Measurements from ENCODE around the gene ARMC7. TPM values are rescaled to one million over a fixed set of nuclear protein-coding genes. Genes with fewer than 3 reads are reported as not detected.

The ARMC7 gene
- total RNA-seq, result 10 to 100 TPM; 20.0 to 21.9 TPM
- 1 to 10 TPM; 1.3 to 3.5 TPM for polyA plus RNA-seq

DNA sequence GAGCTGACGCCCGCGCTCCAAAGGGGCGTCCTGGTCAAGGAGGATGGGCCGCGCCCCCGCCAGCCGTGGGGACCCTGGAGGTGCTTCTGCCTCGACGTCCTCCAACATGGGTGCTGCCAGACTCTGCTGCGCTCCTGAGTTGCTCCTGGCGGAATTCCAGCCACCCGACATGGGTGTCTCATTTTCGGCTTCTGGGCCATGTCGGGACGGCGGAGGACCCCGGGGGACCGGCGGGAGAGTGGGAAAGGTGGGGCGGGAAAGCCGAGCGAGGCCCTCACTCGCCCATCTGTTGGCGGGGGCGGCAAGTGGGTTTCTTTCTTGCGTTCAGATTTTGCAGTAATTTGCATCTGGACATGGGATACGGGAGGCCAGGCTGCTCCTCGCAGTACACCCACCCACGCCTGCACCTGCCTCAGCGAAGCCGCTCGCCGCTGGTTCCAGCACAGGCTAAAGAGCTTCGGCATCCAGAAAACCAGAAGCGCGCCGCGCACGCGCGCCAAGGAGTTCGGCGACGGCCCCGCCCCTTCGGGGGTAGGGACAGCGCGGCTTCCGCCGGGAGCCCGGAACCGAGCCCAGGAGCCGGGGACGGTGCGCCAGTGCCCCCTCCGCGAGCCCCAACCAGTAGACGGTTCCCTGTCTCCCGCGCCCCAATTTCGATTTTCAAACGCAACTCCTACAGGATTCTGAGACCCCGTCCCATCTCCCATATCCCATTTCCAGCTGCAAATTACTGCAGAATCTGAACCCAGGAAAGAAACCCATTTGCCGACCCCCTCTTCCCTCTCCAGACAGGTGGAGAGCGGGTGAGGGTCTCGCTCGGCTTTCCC lies at the start of gene ARMC7:
TSS of gene ARMC7 (plus strand) at position 563 of the 827 bp plus-strand sequence. CDS start 320 bp downstream, outside the sequence.
- H3K27me3 ChIP-seq (ENCODE audit: insufficient read depth, low read length), result no peaks in the 10 kb centered on the region
- peaks cover 41% of the 10 kb centered on the region for H3K4me1 ChIP-seq (ENCODE audit: insufficient read depth, low read length)
- H3K27me3 Mint-ChIP-seq, result no peaks in the 10 kb centered on the region
- H3K4me3 Mint-ChIP-seq, result peak within 1 kb of the TSS; percentile 88 to 93 (median 91)
- H3K9me3 Mint-ChIP-seq, result no peaks in the 10 kb centered on the region
- peak; percentile 85 to 89 (median 88) for DNase-seq
- intact Hi-C loops (cut with micrococcal nuclease), result loop anchor here (1.0 to 5.0 kb wide), 6 partner anchors 22 to 148 kb away; partner anchors contain the start of genes JPT1, KCTD2, MRPL58 and NT5C
- H3K27ac Mint-ChIP-seq, result peak within 1 kb of the TSS; percentile 76 to 96 (median 92)
- H3K4me1 Mint-ChIP-seq, result peaks cover 22 to 42% (median 31%) of the 10 kb centered on the region in 4 donors
- peak within 1 kb of the TSS; percentile 69 to 84 for H3K4me3 ChIP-seq (ENCODE audit: low read length in 2 of 2)
- POLR2A ChIA-PET (ENCODE audit: partially characterized antibody), result interaction anchor here (0.6 to 9.9 kb wide), 28 partner anchors 8 to 180 kb away, joined by 3 to 97 read pairs (median 4); partner anchors contain the start of genes ATP5PD, GGA3, HID1 and JPT1
- peak within 1 kb of the TSS; percentile 60 for H3K27ac ChIP-seq (ENCODE audit: low read depth, low read length)
- CTCF ChIA-PET (ENCODE audit: partially characterized antibody), result interaction anchor here (1.2 to 9.9 kb wide), 6 partner anchors 11 to 147 kb away, joined by 4 to 325 read pairs (median 108); partner anchors contain the start of genes NT5C and NUP85
- H3K9me3 ChIP-seq (ENCODE audit: control insufficient read depth in 1 of 2, low read length in 2 of 2), result no peaks in the 10 kb centered on the region
- no peaks in the 10 kb centered on the region for H3K36me3 ChIP-seq (ENCODE audit: insufficient read depth, low read length)
- peaks cover 11 to 12% of the 10 kb centered on the region in 2 donors for H3K36me3 Mint-ChIP-seq

DNA sequence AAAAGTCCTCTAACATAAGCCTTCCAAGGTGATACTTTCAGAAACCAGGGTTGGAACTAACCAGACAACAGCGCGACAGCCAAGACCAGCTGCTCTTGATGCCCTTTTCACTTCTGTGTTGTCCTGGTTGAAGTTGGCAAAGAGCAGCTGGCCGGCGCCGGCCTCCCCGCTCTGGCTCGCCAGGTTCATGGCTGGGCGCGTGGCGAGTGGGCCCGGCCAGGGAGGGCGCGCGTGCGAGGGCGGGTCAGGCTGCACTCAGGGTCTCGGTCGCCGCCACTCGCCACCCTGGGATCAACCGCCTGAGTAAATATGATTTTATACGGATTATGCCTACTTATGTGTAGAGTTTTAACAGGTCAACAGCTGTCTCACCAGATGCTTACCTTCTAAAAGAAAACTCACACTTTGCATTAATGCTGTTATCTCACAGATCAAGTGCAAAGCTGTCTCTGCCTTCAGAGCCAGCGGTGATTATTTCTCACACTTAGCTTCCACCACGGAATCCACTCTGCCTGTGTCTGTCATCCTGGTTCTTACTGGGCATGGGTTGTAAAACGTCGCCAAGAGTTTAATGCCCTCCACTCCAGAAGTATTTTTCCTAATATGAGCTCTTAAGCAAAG lies 49.2 kb upstream of the ARMC7 start:
- peaks cover 50 to 63% of the 10 kb centered on the region in 2 donors for H3K36me3 Mint-ChIP-seq
- Histone ChIP-seq H3K36me3 (ENCODE audit: insufficient read depth, low read length) (peaks cover 37% of the 10 kb centered on the region), H3K9me3 (ENCODE audit: control insufficient read depth in 1 of 2, low read length in 2 of 2) (no peaks in the 10 kb centered on the region), H3K4me3 (ENCODE audit: low read length in 2 of 2) (no peak overlapping the region), H3K4me1 (ENCODE audit: insufficient read depth, low read length) (peaks cover 4% of the 10 kb centered on the region), H3K27me3 (ENCODE audit: insufficient read depth, low read length) (no peaks in the 10 kb centered on the region), H3K27ac (ENCODE audit: low read depth, low read length) (no peak overlapping the region)
- CTCF ChIA-PET (ENCODE audit: partially characterized antibody), result interaction anchor here (0.6 to 2.5 kb wide), 17 partner anchors 9 to 442 kb away, joined by 3 to 17 read pairs (median 4); no protein-coding TSS in a partner anchor
- POLR2A ChIA-PET (ENCODE audit: partially characterized antibody), result interaction anchor here (0.7 to 1.6 kb wide), 8 partner anchors 7 to 220 kb away, joined by 3 to 6 read pairs (median 4); partner anchors contain the start of genes KCTD2 and SLC16A5
- H3K27ac Mint-ChIP-seq, result no peak overlapping the region
- no peaks in the 10 kb centered on the region for H3K9me3 Mint-ChIP-seq
- intact Hi-C loops (cut with micrococcal nuclease), result no loop called here
- no peak overlapping the region for H3K4me3 Mint-ChIP-seq
- H3K4me1 Mint-ChIP-seq, result peaks cover under 1 to 25% (median 8%) of the 10 kb centered on the region in 4 donors
- no peak for DNase-seq
- no peaks in the 10 kb centered on the region for H3K27me3 Mint-ChIP-seq

DNA sequence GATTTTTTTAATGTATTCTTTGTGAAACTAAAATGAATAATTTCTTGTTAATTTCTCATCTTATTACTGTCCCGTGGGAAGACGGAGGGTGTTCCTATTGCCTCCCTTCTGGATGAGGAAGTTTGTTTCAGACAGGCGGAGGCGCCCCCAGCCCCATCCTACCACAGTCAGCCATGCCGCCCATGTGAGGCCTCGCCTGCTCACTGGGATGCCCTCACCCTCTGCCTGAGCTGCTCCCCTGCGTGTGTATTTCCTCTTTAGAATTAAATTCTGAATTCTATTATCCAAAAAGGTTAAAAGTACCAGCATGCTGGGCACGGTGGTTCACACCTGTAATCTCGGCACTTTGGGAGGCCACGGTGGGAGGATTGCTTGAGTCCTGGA lies 48.7 kb upstream of the ARMC7 start:
- H3K36me3 Mint-ChIP-seq, result peaks cover 50 to 61% of the 10 kb centered on the region in 2 donors
- intact Hi-C loops (cut with micrococcal nuclease), result no loop called here
- no peaks in the 10 kb centered on the region for H3K9me3 ChIP-seq (ENCODE audit: control insufficient read depth in 1 of 2, low read length in 2 of 2)
- H3K27me3 ChIP-seq (ENCODE audit: insufficient read depth, low read length), result no peaks in the 10 kb centered on the region
- H3K4me3 Mint-ChIP-seq, result no peak overlapping the region
- no peak for DNase-seq
- no peak overlapping the region for H3K4me3 ChIP-seq (ENCODE audit: low read length in 2 of 2)
- H3K27me3 Mint-ChIP-seq, result no peaks in the 10 kb centered on the region
- no peaks in the 10 kb centered on the region for H3K9me3 Mint-ChIP-seq
- peaks cover 6 to 29% (median 10%) of the 10 kb centered on the region in 4 donors for H3K4me1 Mint-ChIP-seq
- peaks cover 9% of the 10 kb centered on the region for H3K4me1 ChIP-seq (ENCODE audit: insufficient read depth, low read length)
- peaks cover 37% of the 10 kb centered on the region for H3K36me3 ChIP-seq (ENCODE audit: insufficient read depth, low read length)
- H3K27ac ChIP-seq (ENCODE audit: low read depth, low read length), result no peak overlapping the region
- CTCF ChIA-PET (ENCODE audit: partially characterized antibody), result interaction anchor here (0.8 to 2.5 kb wide), 11 partner anchors 8 to 141 kb away, joined by 3 to 16 read pairs (median 4); partner anchors contain the start of gene OTOP2
- POLR2A ChIA-PET (ENCODE audit: partially characterized antibody), result interaction anchor here (1.6 kb wide), 1 partner anchor 29 kb away, joined by 5 read pairs; no protein-coding TSS in a partner anchor
- no peak overlapping the region for H3K27ac Mint-ChIP-seq

DNA sequence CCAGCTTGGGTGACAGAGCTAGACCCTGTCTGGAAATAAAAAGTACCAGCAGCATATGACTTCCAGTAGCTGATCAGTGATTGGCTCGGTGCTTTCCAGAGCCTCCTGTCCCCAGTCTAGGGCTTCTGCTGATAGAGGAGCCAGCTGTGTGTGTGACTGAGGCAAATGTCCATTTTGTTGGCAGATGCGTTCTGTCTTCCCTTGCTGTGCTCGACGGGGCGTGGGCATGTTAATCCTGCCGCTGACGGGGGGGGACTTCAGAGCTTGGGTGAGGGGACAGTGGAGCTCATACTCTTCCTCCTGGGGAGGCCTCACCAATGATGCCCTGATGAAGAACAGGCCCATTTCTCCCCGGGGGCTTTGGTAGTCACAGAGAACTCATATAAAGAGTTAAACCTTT lies 48.2 kb upstream of the ARMC7 start:
- H3K36me3 Mint-ChIP-seq, result peaks cover 44 to 55% of the 10 kb centered on the region in 2 donors
- CTCF ChIA-PET (ENCODE audit: partially characterized antibody), result interaction anchor here (0.8 to 1.6 kb wide), 6 partner anchors 13 to 138 kb away, joined by 3 to 6 read pairs (median 3); partner anchors contain the start of gene OTOP2
- POLR2A ChIA-PET (ENCODE audit: partially characterized antibody), result no interaction called here

DNA sequence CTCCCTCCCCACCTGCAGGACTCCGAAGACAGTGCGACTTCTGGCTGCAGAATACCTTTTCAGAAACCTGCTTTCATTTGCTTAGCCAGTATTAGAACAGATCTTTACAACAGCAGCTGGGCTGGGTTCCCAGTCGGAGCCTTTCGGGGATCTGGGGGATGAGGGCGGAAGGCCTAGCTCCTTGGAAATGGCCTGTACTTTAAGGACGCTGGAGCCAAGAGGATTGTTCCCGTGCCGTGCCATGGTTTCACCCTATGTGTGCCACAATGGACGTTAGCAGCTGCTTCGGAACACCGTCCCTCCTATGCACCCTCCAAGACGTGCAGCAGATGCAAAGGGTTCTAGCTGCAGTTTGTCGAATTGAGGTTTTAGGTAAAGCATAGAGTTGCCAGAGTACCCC lies 46.6 kb upstream of the ARMC7 start:
- Mint-ChIP-seq H3K9me3 (no peaks in the 10 kb centered on the region), H3K4me1 (peaks cover 18 to 40% (median 20%) of the 10 kb centered on the region in 4 donors), H3K27ac (no peak overlapping the region), H3K27me3 (no peaks in the 10 kb centered on the region), H3K36me3 (peaks cover 43 to 50% of the 10 kb centered on the region in 2 donors), H3K4me3 (no peak overlapping the region)
- H3K4me1 ChIP-seq (ENCODE audit: insufficient read depth, low read length), result peaks cover 21% of the 10 kb centered on the region
- no peaks in the 10 kb centered on the region for H3K27me3 ChIP-seq (ENCODE audit: insufficient read depth, low read length)
- no peaks in the 10 kb centered on the region for H3K9me3 ChIP-seq (ENCODE audit: control insufficient read depth in 1 of 2, low read length in 2 of 2)
- no peak overlapping the region for H3K27ac ChIP-seq (ENCODE audit: low read depth, low read length)
- CTCF ChIA-PET (ENCODE audit: partially characterized antibody), result interaction anchor here (1.0 kb wide), 1 partner anchor 101 kb away, joined by 4 read pairs; no protein-coding TSS in a partner anchor
- H3K4me3 ChIP-seq (ENCODE audit: low read length in 2 of 2), result no peak overlapping the region
- peaks cover 37% of the 10 kb centered on the region for H3K36me3 ChIP-seq (ENCODE audit: insufficient read depth, low read length)
- intact Hi-C loops (cut with micrococcal nuclease), result no loop called here
- POLR2A ChIA-PET (ENCODE audit: partially characterized antibody), result interaction anchor here (0.9 to 1.4 kb wide), 2 partner anchors 14 to 24 kb away, joined by 3 read pairs; no protein-coding TSS in a partner anchor
- no peak for DNase-seq

More for the DNA sequence above, 48.2 kb upstream of the ARMC7 start:
- H3K4me3 Mint-ChIP-seq, result no peak overlapping the region
- H3K4me1 Mint-ChIP-seq, result peaks cover 11 to 29% (median 13%) of the 10 kb centered on the region in 4 donors
- Histone ChIP-seq H3K36me3 (ENCODE audit: insufficient read depth, low read length) (peaks cover 37% of the 10 kb centered on the region), H3K27me3 (ENCODE audit: insufficient read depth, low read length) (no peaks in the 10 kb centered on the region), H3K9me3 (ENCODE audit: control insufficient read depth in 1 of 2, low read length in 2 of 2) (no peaks in the 10 kb centered on the region), H3K4me1 (ENCODE audit: insufficient read depth, low read length) (peaks cover 11% of the 10 kb centered on the region), H3K27ac (ENCODE audit: low read depth, low read length) (no peak overlapping the region), H3K4me3 (ENCODE audit: low read length in 2 of 2) (no peak overlapping the region)
- H3K27ac Mint-ChIP-seq, result peak overlapping the region in 2 of 7 donors; percentile 6 to 19
- no peaks in the 10 kb centered on the region for H3K27me3 Mint-ChIP-seq
- no peaks in the 10 kb centered on the region for H3K9me3 Mint-ChIP-seq
- intact Hi-C loops (cut with micrococcal nuclease), result no loop called here
- DNase-seq, result no peak

DNA sequence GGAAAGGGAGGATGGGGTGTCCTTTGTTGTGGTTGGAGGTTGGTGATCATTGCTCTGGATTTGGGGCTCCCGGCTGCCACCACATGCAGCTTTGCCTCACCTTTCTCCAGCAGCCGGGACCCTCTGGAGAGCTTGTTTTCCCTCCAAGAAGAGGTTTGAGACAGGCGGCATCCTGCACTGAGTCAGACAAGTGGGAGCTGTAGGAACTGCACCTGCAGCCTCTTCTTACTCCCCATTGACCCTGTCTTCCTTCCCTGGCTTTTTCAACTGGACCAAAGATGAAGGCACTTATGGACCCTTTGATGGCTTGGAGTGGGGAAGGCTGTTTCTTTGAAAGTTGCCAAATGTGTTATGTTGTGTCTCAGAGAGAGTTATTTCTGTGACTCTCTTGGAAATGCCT lies 46.1 kb upstream of the ARMC7 start:
- Histone ChIP-seq H3K4me3 (ENCODE audit: low read length in 2 of 2) (no peak overlapping the region), H3K27me3 (ENCODE audit: insufficient read depth, low read length) (no peaks in the 10 kb centered on the region), H3K27ac (ENCODE audit: low read depth, low read length) (no peak overlapping the region), H3K4me1 (ENCODE audit: insufficient read depth, low read length) (peaks cover 21% of the 10 kb centered on the region), H3K36me3 (ENCODE audit: insufficient read depth, low read length) (peaks cover 37% of the 10 kb centered on the region), H3K9me3 (ENCODE audit: control insufficient read depth in 1 of 2, low read length in 2 of 2) (no peaks in the 10 kb centered on the region)
- no peak for DNase-seq
- H3K27me3 Mint-ChIP-seq, result no peaks in the 10 kb centered on the region
- intact Hi-C loops (cut with micrococcal nuclease), result no loop called here
- ChIA-PET CTCF (ENCODE audit: partially characterized antibody) (interaction anchor here (0.8 to 1.8 kb wide), 2 partner anchors 50 to 138 kb away, joined by 5 to 6 read pairs; no protein-coding TSS in a partner anchor), POLR2A (ENCODE audit: partially characterized antibody) (interaction anchor here (0.9 to 1.4 kb wide), 2 partner anchors 13 to 24 kb away, joined by 3 read pairs; no protein-coding TSS in a partner anchor)
- H3K4me1 Mint-ChIP-seq, result peaks cover 18 to 42% (median 21%) of the 10 kb centered on the region in 4 donors
- H3K36me3 Mint-ChIP-seq, result peaks cover 43 to 50% of the 10 kb centered on the region in 2 donors
- H3K27ac Mint-ChIP-seq, result peak overlapping the region in 1 of 7 donors; percentile 46
- H3K4me3 Mint-ChIP-seq, result no peak overlapping the region
- no peaks in the 10 kb centered on the region for H3K9me3 Mint-ChIP-seq

Data from CD4-positive, alpha-beta memory T cell (primary cell).